ENCODE data around the gene HS3ST6. TPM values are rescaled to one million over a fixed set of nuclear protein-coding genes. Genes with fewer than 3 reads are reported as not detected.
"Not testable (repeated sequence)": the region's sequence is repeated elsewhere in the genome, so short reads cannot be mapped to it uniquely, and the experiment has no call there.

HS3ST6 gene
- total RNA-seq, 2 experiments from 2014 or later = not detected

- H3K36me3 Mint-ChIP-seq; intact Hi-C loops (cut with micrococcal nuclease); CTCF ChIA-PET; DNase-seq; H3K27ac Mint-ChIP-seq; H3K4me3 Mint-ChIP-seq; H3K9me3 Mint-ChIP-seq; POLR2A ChIA-PET; H3K4me1 Mint-ChIP-seq (ENCODE audit: low read depth): not testable (repeated sequence)
- peaks cover 51% of the 10 kb centered on the region for H3K27me3 Mint-ChIP-seq
These were observed 1.9 kb upstream of the HS3ST6 start for GRCh38 chr16:1920122-1920521.

- ChIA-PET CTCF (no interaction called here), POLR2A (no interaction called here)
- DNase-seq = no peak
- no peak overlapping the region for H3K27ac Mint-ChIP-seq
- intact Hi-C loops (cut with micrococcal nuclease) = no loop called here
- H3K27me3 Mint-ChIP-seq = peaks cover 54% of the 10 kb centered on the region
- no peak overlapping the region for H3K4me3 Mint-ChIP-seq
- no peaks in the 10 kb centered on the region for H3K36me3 Mint-ChIP-seq
- no peaks in the 10 kb centered on the region for H3K4me1 Mint-ChIP-seq (ENCODE audit: low read depth)
- no peaks in the 10 kb centered on the region for H3K9me3 Mint-ChIP-seq
These were observed 1.2 kb upstream of the HS3ST6 start for GRCh38 chr16:1919327-1919998.

GRCh38 chr16:1917665-1918350, 407 bp downstream of the HS3ST6 start:
- Mint-ChIP-seq H3K4me3 (no peak overlapping the region), H3K4me1 (ENCODE audit: low read depth) (no peaks in the 10 kb centered on the region), H3K36me3 (no peaks in the 10 kb centered on the region), H3K27me3 (peaks cover 50% of the 10 kb centered on the region), H3K9me3 (no peaks in the 10 kb centered on the region), H3K27ac (no peak overlapping the region)
- DNase-seq = no peak
- intact Hi-C loops (cut with micrococcal nuclease) = no loop called here
- ChIA-PET CTCF (no interaction called here), POLR2A (no interaction called here)

GRCh38 chr16:1917056-1917664, 1.1 kb downstream of the HS3ST6 start:
- Mint-ChIP-seq H3K4me3 (no peak overlapping the region), H3K4me1 (ENCODE audit: low read depth) (no peaks in the 10 kb centered on the region), H3K36me3 (no peaks in the 10 kb centered on the region), H3K9me3 (no peaks in the 10 kb centered on the region), H3K27ac (no peak overlapping the region), H3K27me3 (peaks cover 45% of the 10 kb centered on the region)
- CTCF ChIA-PET = interaction anchor here (0.9 kb wide), 1 partner anchor 135 kb away, joined by 3 read pairs; the partner anchor contains the start of genes NUBP2 and SPSB3
- POLR2A ChIA-PET = no interaction called here
- no peak for DNase-seq
- intact Hi-C loops (cut with micrococcal nuclease) = no loop called here

- no peak for DNase-seq
- H3K9me3 Mint-ChIP-seq = no peaks in the 10 kb centered on the region
- CTCF ChIA-PET = interaction anchor here (0.9 to 1.1 kb wide), 2 partner anchors 93 to 134 kb away, joined by 3 read pairs; partner anchors contain the start of genes NUBP2 and SPSB3
- no peaks in the 10 kb centered on the region for H3K36me3 Mint-ChIP-seq
- no peak overlapping the region for H3K27ac Mint-ChIP-seq
- POLR2A ChIA-PET = no interaction called here
- H3K4me1 Mint-ChIP-seq (ENCODE audit: low read depth) = no peaks in the 10 kb centered on the region
- H3K4me3 Mint-ChIP-seq = no peak overlapping the region
- peaks cover 42% of the 10 kb centered on the region for H3K27me3 Mint-ChIP-seq
- intact Hi-C loops (cut with micrococcal nuclease) = no loop called here
These were observed 1.6 kb downstream of the HS3ST6 start for GRCh38 chr16:1916640-1916990.

- POLR2A ChIA-PET = no interaction called here
- Mint-ChIP-seq H3K27ac (no peak overlapping the region), H3K4me1 (ENCODE audit: low read depth) (no peaks in the 10 kb centered on the region), H3K36me3 (no peaks in the 10 kb centered on the region), H3K4me3 (no peak overlapping the region), H3K9me3 (no peaks in the 10 kb centered on the region), H3K27me3 (peaks cover 36% of the 10 kb centered on the region)
- no peak for DNase-seq
- CTCF ChIA-PET = interaction anchor here (0.9 to 1.1 kb wide), 2 partner anchors 92 to 133 kb away, joined by 3 read pairs; partner anchors contain the start of genes NUBP2 and SPSB3
- intact Hi-C loops (cut with micrococcal nuclease) = no loop called here
These were observed 2.2 kb downstream of the HS3ST6 start for GRCh38 chr16:1915732-1916639.

- ChIA-PET CTCF (no interaction called here), POLR2A (no interaction called here)
- no peak overlapping the region for H3K4me3 Mint-ChIP-seq
- H3K4me1 Mint-ChIP-seq (ENCODE audit: low read depth) = no peaks in the 10 kb centered on the region
- H3K9me3 Mint-ChIP-seq = no peaks in the 10 kb centered on the region
- no peak overlapping the region for H3K27ac Mint-ChIP-seq
- no peak for DNase-seq
- H3K36me3 Mint-ChIP-seq = no peaks in the 10 kb centered on the region
- H3K27me3 Mint-ChIP-seq = peaks cover 28% of the 10 kb centered on the region
- intact Hi-C loops (cut with micrococcal nuclease) = no loop called here
These were observed 3.2 kb downstream of the HS3ST6 start for GRCh38 chr16:1914988-1915387.

- CTCF ChIA-PET = no interaction called here
- Mint-ChIP-seq H3K4me1 (ENCODE audit: low read depth) (no peaks in the 10 kb centered on the region), H3K4me3 (no peak overlapping the region), H3K27ac (no peak overlapping the region), H3K36me3 (no peaks in the 10 kb centered on the region), H3K27me3 (peaks cover 28% of the 10 kb centered on the region), H3K9me3 (no peaks in the 10 kb centered on the region)
- intact Hi-C loops (cut with micrococcal nuclease) = no loop called here
- POLR2A ChIA-PET = no interaction called here
- DNase-seq = no peak
These were observed 4.1 kb downstream of the HS3ST6 start for GRCh38 chr16:1914084-1914608.

GRCh38 chr16:1913327-1914083, 4.7 kb downstream of the HS3ST6 start:
- H3K9me3 Mint-ChIP-seq = no peaks in the 10 kb centered on the region
- H3K36me3 Mint-ChIP-seq = no peaks in the 10 kb centered on the region
- no peaks in the 10 kb centered on the region for H3K4me1 Mint-ChIP-seq (ENCODE audit: low read depth)
- DNase-seq = no peak
- POLR2A ChIA-PET = no interaction called here
- H3K27ac Mint-ChIP-seq = no peak overlapping the region
- CTCF ChIA-PET = no interaction called here
- H3K27me3 Mint-ChIP-seq = peaks cover 27% of the 10 kb centered on the region
- intact Hi-C loops (cut with micrococcal nuclease) = no loop called here
- no peak overlapping the region for H3K4me3 Mint-ChIP-seq

GRCh38 chr16:1912215-1912543, 6.0 kb downstream of the HS3ST6 start:
- POLR2A ChIA-PET = no interaction called here
- Mint-ChIP-seq H3K36me3 (no peaks in the 10 kb centered on the region), H3K27ac (no peak overlapping the region), H3K4me1 (ENCODE audit: low read depth) (no peaks in the 10 kb centered on the region), H3K27me3 (peaks cover 29% of the 10 kb centered on the region), H3K4me3 (no peak overlapping the region), H3K9me3 (no peaks in the 10 kb centered on the region)
- DNase-seq = no peak
- CTCF ChIA-PET = no interaction called here
- intact Hi-C loops (cut with micrococcal nuclease) = no loop called here

GRCh38 chr16:1911467-1912214, 6.6 kb downstream of the HS3ST6 start:
- POLR2A ChIA-PET = no interaction called here
- Mint-ChIP-seq H3K36me3 (no peaks in the 10 kb centered on the region), H3K4me3 (no peak overlapping the region), H3K27me3 (peaks cover 29% of the 10 kb centered on the region), H3K4me1 (ENCODE audit: low read depth) (no peaks in the 10 kb centered on the region), H3K27ac (no peak overlapping the region), H3K9me3 (no peaks in the 10 kb centered on the region)
- DNase-seq = no peak
- intact Hi-C loops (cut with micrococcal nuclease) = no loop called here
- CTCF ChIA-PET = no interaction called here

Measured in activated CD4-positive, alpha-beta memory T cell treated with anti-CD3 and anti-CD28 coated beads for 36 hours (primary cell).